ENCODE data around the gene ZNF414. TPM values are rescaled to one million over a fixed set of nuclear protein-coding genes. Genes with fewer than 3 reads are reported as not detected.

ZNF414 gene
- total RNA-seq, 1 experiment from 2014 or later, result 22.4 TPM

DNA sequence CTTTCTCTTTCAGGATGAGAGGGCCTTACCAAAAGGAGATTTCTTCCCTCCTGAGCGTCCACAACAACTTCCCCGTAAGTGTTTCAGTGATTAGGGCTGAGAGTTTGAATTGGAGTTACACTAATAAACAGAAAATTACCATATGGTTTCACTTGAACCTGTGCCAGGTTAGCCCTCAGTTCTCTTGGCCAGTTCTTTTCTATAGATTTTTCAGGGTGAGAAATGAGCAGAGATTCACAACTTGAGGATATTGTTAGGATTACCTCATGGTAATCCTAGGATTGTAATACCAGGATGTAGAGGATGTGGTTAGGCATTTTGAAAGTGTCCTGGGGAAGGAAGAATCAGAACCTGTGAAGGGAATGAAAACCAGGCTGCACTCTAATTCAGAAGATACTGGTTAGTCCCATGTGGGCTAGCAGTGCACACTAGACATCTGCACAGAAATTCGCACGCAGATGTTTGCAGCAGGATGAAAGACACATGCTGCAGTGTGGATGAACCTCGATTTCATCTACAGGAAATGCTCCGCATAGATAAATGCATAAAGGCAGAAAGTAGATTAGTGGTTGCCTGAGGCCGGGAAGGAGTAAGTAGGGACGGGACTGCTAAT is 45.1 kb downstream of the ZNF414 start:
- Histone ChIP-seq H3K27ac (no peak overlapping the region), H4K20me1 (ENCODE audit: insufficient read depth) (peaks cover 94% of the 10 kb centered on the region), H3K79me2 (ENCODE audit: low read depth) (peaks cover 50% of the 10 kb centered on the region), H3K9me3 (ENCODE audit: insufficient read depth, low read depth) (no peaks in the 10 kb centered on the region), H3K4me3 (no peak overlapping the region), H2AFZ (no peak overlapping the region), H3K4me1 (replicated peaks; ENCODE audit: insufficient read depth) (no peaks in the 10 kb centered on the region), H3K4me2 (no peak overlapping the region), H3K9me2 (ENCODE audit: insufficient read depth) (no peaks in the 10 kb centered on the region), H3F3A (ENCODE audit: insufficient read depth, low read depth) (peaks cover 66% of the 10 kb centered on the region), H3K27me3 (ENCODE audit: insufficient read depth, low read depth) (no peaks in the 10 kb centered on the region), H3K36me3 (ENCODE audit: low read depth) (peaks cover 67% of the 10 kb centered on the region)
- ChIA-PET CTCF (interaction anchor here (0.6 kb wide), 1 partner anchor 22 kb away, joined by 4 read pairs; no protein-coding TSS in a partner anchor), POLR2A (ENCODE audit: unreplicated experiment) (no interaction called here)
- BruUV-seq (replicated peaks), result no TSS peak
- no peak for DNase-seq
- intact Hi-C loops (cut with micrococcal nuclease; ENCODE audit: unreplicated experiment), result no loop called here
- TF ChIP-seq, protein P1, sequence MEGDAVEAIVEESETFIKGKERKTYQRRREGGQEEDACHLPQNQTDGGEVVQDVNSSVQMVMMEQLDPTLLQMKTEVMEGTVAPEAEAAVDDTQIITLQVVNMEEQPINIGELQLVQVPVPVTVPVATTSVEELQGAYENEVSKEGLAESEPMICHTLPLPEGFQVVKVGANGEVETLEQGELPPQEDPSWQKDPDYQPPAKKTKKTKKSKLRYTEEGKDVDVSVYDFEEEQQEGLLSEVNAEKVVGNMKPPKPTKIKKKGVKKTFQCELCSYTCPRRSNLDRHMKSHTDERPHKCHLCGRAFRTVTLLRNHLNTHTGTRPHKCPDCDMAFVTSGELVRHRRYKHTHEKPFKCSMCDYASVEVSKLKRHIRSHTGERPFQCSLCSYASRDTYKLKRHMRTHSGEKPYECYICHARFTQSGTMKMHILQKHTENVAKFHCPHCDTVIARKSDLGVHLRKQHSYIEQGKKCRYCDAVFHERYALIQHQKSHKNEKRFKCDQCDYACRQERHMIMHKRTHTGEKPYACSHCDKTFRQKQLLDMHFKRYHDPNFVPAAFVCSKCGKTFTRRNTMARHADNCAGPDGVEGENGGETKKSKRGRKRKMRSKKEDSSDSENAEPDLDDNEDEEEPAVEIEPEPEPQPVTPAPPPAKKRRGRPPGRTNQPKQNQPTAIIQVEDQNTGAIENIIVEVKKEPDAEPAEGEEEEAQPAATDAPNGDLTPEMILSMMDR (conservative IDR thresholded peaks at IDR 0.05), result no peak

DNA sequence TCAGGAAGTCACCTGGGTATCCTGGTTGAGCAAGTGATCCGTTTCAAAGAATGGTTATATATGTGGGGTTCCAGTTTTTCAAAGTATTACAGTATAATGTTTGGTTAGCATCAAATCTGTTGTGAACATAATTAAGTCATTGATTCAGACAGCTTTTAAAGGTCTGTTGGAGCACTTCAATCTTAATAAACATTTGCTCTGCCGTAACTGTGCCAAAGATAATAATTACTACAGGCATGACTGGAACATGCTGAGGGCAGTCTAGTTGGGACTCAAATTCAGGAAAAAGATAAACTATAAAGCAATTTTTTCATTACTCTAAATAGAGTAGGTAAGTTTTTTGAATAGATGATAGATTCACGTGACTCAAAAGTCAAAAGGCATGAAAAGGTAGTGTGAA is 45.8 kb downstream of the ZNF414 start:
- POLR2A ChIA-PET (ENCODE audit: unreplicated experiment), result no interaction called here
- intact Hi-C loops (cut with micrococcal nuclease; ENCODE audit: unreplicated experiment), result no loop called here
- Histone ChIP-seq H3K9me2 (ENCODE audit: insufficient read depth) (no peaks in the 10 kb centered on the region), H3K4me2 (no peak overlapping the region), H3K79me2 (ENCODE audit: low read depth) (peaks cover 55% of the 10 kb centered on the region), H3K27me3 (ENCODE audit: insufficient read depth, low read depth) (no peaks in the 10 kb centered on the region), H3K27ac (no peak overlapping the region), H3K9me3 (ENCODE audit: insufficient read depth, low read depth) (no peaks in the 10 kb centered on the region), H3F3A (ENCODE audit: insufficient read depth, low read depth) (peaks cover 61% of the 10 kb centered on the region), H3K4me3 (no peak overlapping the region), H4K20me1 (ENCODE audit: insufficient read depth) (peaks cover 95% of the 10 kb centered on the region), H3K36me3 (ENCODE audit: low read depth) (peaks cover 69% of the 10 kb centered on the region), H2AFZ (no peak overlapping the region), H3K4me1 (replicated peaks; ENCODE audit: insufficient read depth) (no peaks in the 10 kb centered on the region)
- CTCF ChIA-PET, result no interaction called here
- no peak for DNase-seq
- no TSS peak for BruUV-seq (replicated peaks)
- TF ChIP-seq EZH2 (IDR thresholded peaks at IDR 0.05; ENCODE audit: low read depth), result no peak
- TF ChIP-seq, protein P1 (conservative IDR thresholded peaks at IDR 0.05), result no peak

DNA sequence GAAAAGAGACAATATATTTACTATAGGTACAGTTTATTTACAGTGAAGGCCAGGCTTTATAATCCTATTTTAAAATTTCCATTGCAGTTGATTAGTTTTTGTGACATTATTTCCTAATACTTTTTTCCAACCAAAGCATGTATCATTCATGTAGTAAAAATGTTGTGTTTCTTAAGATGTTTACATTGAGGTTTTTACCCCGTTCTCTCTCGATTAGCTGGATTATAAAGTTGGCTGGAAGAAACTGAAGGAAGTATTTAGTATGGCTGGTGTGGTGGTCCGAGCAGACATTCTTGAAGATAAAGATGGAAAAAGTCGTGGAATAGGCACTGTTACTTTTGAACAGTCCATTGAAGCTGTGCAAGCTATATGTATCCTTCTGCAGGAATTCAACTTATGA is 47.9 kb downstream of the ZNF414 start:
- intact Hi-C loops (cut with micrococcal nuclease; ENCODE audit: unreplicated experiment), result no loop called here
- Histone ChIP-seq H3K27ac (no peak overlapping the region), H3K79me2 (ENCODE audit: low read depth) (peaks cover 73% of the 10 kb centered on the region), H2AFZ (no peak overlapping the region), H3K27me3 (ENCODE audit: insufficient read depth, low read depth) (no peaks in the 10 kb centered on the region), H3K9me2 (ENCODE audit: insufficient read depth) (no peaks in the 10 kb centered on the region), H3K36me3 (ENCODE audit: low read depth) (peaks cover 65% of the 10 kb centered on the region), H3K4me3 (no peak overlapping the region), H4K20me1 (ENCODE audit: insufficient read depth) (peaks cover 97% of the 10 kb centered on the region), H3F3A (ENCODE audit: insufficient read depth, low read depth) (peaks cover 61% of the 10 kb centered on the region), H3K9me3 (ENCODE audit: insufficient read depth, low read depth) (no peaks in the 10 kb centered on the region), H3K4me2 (no peak overlapping the region), H3K4me1 (replicated peaks; ENCODE audit: insufficient read depth) (no peaks in the 10 kb centered on the region)
- DNase-seq, result no peak
- CTCF ChIA-PET, result interaction anchor here (0.6 kb wide), 1 partner anchor 156 kb away, joined by 3 read pairs; no protein-coding TSS in a partner anchor
- POLR2A ChIA-PET (ENCODE audit: unreplicated experiment), result no interaction called here
- TF ChIP-seq, protein P1 (conservative IDR thresholded peaks at IDR 0.05), result no peak
- no peak for TF ChIP-seq EZH2 (IDR thresholded peaks at IDR 0.05; ENCODE audit: low read depth)
- no TSS peak for BruUV-seq (replicated peaks)
